ENCODE data around the gene NCKAP5. TPM values are rescaled to one million over a fixed set of nuclear protein-coding genes. Genes with fewer than 3 reads are reported as not detected.

The NCKAP5 gene
- total RNA-seq, 1 donor from 2014 or later: 2.7 TPM

- peaks cover 8% of the 10 kb centered on the region for H3K4me1 ChIP-seq (ENCODE audit: insufficient read depth, low read length)
- no peaks in the 10 kb centered on the region for H3K79me2 ChIP-seq (ENCODE audit: insufficient read depth, low read length)
- FAIRE-seq: no peak
- Mint-ChIP-seq H3K4me3 (ENCODE audit: unreplicated experiment) (no peak overlapping the region), H3K4me1 (ENCODE audit: low read depth, unreplicated experiment) (peaks cover 9% of the 10 kb centered on the region), H3K9me3 (ENCODE audit: unreplicated experiment) (no peaks in the 10 kb centered on the region), H3K36me3 (ENCODE audit: low read depth, unreplicated experiment) (peaks cover 3% of the 10 kb centered on the region), H3K27ac (ENCODE audit: unreplicated experiment) (no peak overlapping the region), H3K27me3 (ENCODE audit: low read depth, unreplicated experiment) (peaks cover 8% of the 10 kb centered on the region)
- no peak overlapping the region for H3K4me3 ChIP-seq (ENCODE audit: insufficient read depth, low read depth, low read length)
- H2AFZ ChIP-seq (ENCODE audit: low read depth, low read length): no peak overlapping the region
- no peaks in the 10 kb centered on the region for H3K27me3 ChIP-seq (ENCODE audit: insufficient read depth, low read length)
- no peaks in the 10 kb centered on the region for H4K20me1 ChIP-seq (ENCODE audit: insufficient read depth, low read length)
- H3K9ac ChIP-seq (ENCODE audit: low read length): no peak overlapping the region
- no peaks in the 10 kb centered on the region for H3K9me3 ChIP-seq (ENCODE audit: insufficient read depth, low read depth, low read length)
- H3K27ac ChIP-seq (ENCODE audit: low read depth, low read length): no peak overlapping the region
- H3K4me2 ChIP-seq (ENCODE audit: low read length): no peak overlapping the region
- DNase-seq (ENCODE audit: low read depth): no peak
- TF ChIP-seq EZH2 (IDR thresholded peaks at IDR 0.05; ENCODE audit: insufficient read depth, low read length): no peak
- no peaks in the 10 kb centered on the region for H3K36me3 ChIP-seq (ENCODE audit: insufficient read depth, low read length)
Observed at GRCh38 chr2:133509777-133510176, 58.5 kb downstream of the NCKAP5 start.

GRCh38 chr2:133508546-133509165, 59.6 kb downstream of the NCKAP5 start:
- Histone ChIP-seq H3K27me3 (ENCODE audit: insufficient read depth, low read length) (no peaks in the 10 kb centered on the region), H3K9ac (ENCODE audit: low read length) (no peak overlapping the region), H3K4me1 (ENCODE audit: insufficient read depth, low read length) (peaks cover 13% of the 10 kb centered on the region), H3K27ac (ENCODE audit: low read depth, low read length) (no peak overlapping the region), H3K9me3 (ENCODE audit: insufficient read depth, low read depth, low read length) (no peaks in the 10 kb centered on the region), H3K4me3 (ENCODE audit: insufficient read depth, low read depth, low read length) (no peak overlapping the region), H4K20me1 (ENCODE audit: insufficient read depth, low read length) (no peaks in the 10 kb centered on the region), H3K36me3 (ENCODE audit: insufficient read depth, low read length) (no peaks in the 10 kb centered on the region), H3K4me2 (ENCODE audit: low read length) (no peak overlapping the region), H2AFZ (ENCODE audit: low read depth, low read length) (no peak overlapping the region), H3K79me2 (ENCODE audit: insufficient read depth, low read length) (no peaks in the 10 kb centered on the region)
- DNase-seq (ENCODE audit: low read depth): no peak
- no peaks in the 10 kb centered on the region for H3K9me3 Mint-ChIP-seq (ENCODE audit: unreplicated experiment)
- peaks cover 10% of the 10 kb centered on the region for H3K4me1 Mint-ChIP-seq (ENCODE audit: low read depth, unreplicated experiment)
- no peak for FAIRE-seq
- no peak for TF ChIP-seq EZH2 (IDR thresholded peaks at IDR 0.05; ENCODE audit: insufficient read depth, low read length)
- no peak for TF ChIP-seq CTCF (IDR thresholded peaks at IDR 0.05; ENCODE audit: insufficient read depth, low read depth, low read length)
- H3K27me3 Mint-ChIP-seq (ENCODE audit: low read depth, unreplicated experiment): peaks cover 8% of the 10 kb centered on the region
- H3K36me3 Mint-ChIP-seq (ENCODE audit: low read depth, unreplicated experiment): peaks cover 3% of the 10 kb centered on the region
- no peak overlapping the region for H3K4me3 Mint-ChIP-seq (ENCODE audit: unreplicated experiment)
- H3K27ac Mint-ChIP-seq (ENCODE audit: unreplicated experiment): no peak overlapping the region

DNA sequence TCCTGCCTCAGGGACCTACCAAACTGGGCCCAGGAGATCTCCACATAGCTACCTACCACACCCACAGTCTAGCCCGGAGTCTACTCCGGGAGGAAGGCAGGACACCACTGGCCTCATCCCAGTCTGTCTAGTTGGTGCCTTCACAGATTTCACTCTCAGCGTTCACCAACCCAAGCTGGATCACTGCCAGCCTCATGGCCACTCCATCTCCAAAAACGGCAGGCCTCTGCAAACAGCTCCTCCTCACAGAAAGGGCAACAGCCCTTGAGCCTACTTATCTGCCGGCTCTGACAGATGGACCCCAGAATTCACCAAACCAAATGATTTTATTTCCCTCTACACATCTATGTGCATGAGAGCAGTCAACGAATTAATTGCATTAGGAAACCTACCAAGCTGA, 61.3 kb downstream of the NCKAP5 start:
- no peak overlapping the region for H3K9ac ChIP-seq (ENCODE audit: low read length)
- H3K4me1 ChIP-seq (ENCODE audit: insufficient read depth, low read length): peaks cover 13% of the 10 kb centered on the region
- Mint-ChIP-seq H3K4me1 (ENCODE audit: low read depth, unreplicated experiment) (peaks cover 10% of the 10 kb centered on the region), H3K36me3 (ENCODE audit: low read depth, unreplicated experiment) (no peaks in the 10 kb centered on the region), H3K27ac (ENCODE audit: unreplicated experiment) (no peak overlapping the region), H3K4me3 (ENCODE audit: unreplicated experiment) (no peak overlapping the region), H3K9me3 (ENCODE audit: unreplicated experiment) (no peaks in the 10 kb centered on the region), H3K27me3 (ENCODE audit: low read depth, unreplicated experiment) (peaks cover 2% of the 10 kb centered on the region)
- DNase-seq (ENCODE audit: low read depth): no peak
- H3K4me2 ChIP-seq (ENCODE audit: low read length): no peak overlapping the region
- H3K9me3 ChIP-seq (ENCODE audit: insufficient read depth, low read depth, low read length): no peaks in the 10 kb centered on the region
- no peaks in the 10 kb centered on the region for H3K36me3 ChIP-seq (ENCODE audit: insufficient read depth, low read length)
- no peaks in the 10 kb centered on the region for H4K20me1 ChIP-seq (ENCODE audit: insufficient read depth, low read length)
- H3K27me3 ChIP-seq (ENCODE audit: insufficient read depth, low read length): no peaks in the 10 kb centered on the region
- H3K27ac ChIP-seq (ENCODE audit: low read depth, low read length): no peak overlapping the region
- H3K79me2 ChIP-seq (ENCODE audit: insufficient read depth, low read length): no peaks in the 10 kb centered on the region
- H3K4me3 ChIP-seq (ENCODE audit: insufficient read depth, low read depth, low read length): no peak overlapping the region
- no peak overlapping the region for H2AFZ ChIP-seq (ENCODE audit: low read depth, low read length)
- TF ChIP-seq EZH2 (IDR thresholded peaks at IDR 0.05; ENCODE audit: insufficient read depth, low read length) (no peak), CTCF (IDR thresholded peaks at IDR 0.05; ENCODE audit: insufficient read depth, low read depth, low read length) (no peak)
- FAIRE-seq: no peak
